Middle frontal gyrus (tissue), 1 donor: ENCODE measurements around the gene YWHAG.
"Not testable (repeated sequence)": the region's sequence is repeated elsewhere in the genome, so short reads cannot be mapped to it uniquely, and the experiment has no call there.

ENCODE experiments used
- DNase-seq: peaks from one replicate; pipeline ENCODE4 v3.0.0-alpha.2; 2015; ENCODE audit warnings: low spot score; ENCODE audit errors: extremely low spot score

Gene YWHAG

GRCh38 chr7:76358481-76359110, at the start of gene YWHAG:
Gene YWHAG (minus strand): TSS chr7:76358991. CDS start chr7:76358808, 183 bp downstream.
- DNase-seq, result peak; percentile 80

GRCh38 chr7:76408121-76408560, 49.4 kb upstream of the YWHAG start:
- no peak for DNase-seq

DNA sequence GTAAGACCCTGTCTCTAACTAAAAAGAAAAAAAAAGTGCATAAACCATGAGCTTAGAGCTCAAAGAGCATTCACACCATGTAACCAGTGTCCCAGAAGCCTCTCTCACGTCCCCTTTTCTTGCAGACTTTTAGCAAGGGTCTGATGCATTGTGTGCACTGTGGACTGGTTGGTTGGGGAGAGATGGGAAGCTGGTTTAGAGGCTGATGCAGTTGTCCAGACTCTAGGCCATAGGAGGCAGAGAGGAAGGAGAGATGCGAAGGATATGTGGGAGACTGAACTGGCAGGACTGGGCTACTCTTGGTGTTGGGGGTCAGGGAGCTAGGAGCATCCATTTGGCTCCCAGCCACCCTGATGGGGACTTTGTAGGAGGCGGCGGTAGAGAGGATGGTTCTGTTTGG, 48.9 kb upstream of the YWHAG start:
- no peak for DNase-seq

GRCh38 chr7:76405738-76406137, 46.9 kb upstream of the YWHAG start:
- no peak for DNase-seq

GRCh38 chr7:76403780-76404494, 45.1 kb upstream of the YWHAG start:
- DNase-seq, result no peak

- DNase-seq, result not testable (repeated sequence)
Observed at GRCh38 chr7:76403097-76403496, 44.3 kb upstream of the YWHAG start.

DNA sequence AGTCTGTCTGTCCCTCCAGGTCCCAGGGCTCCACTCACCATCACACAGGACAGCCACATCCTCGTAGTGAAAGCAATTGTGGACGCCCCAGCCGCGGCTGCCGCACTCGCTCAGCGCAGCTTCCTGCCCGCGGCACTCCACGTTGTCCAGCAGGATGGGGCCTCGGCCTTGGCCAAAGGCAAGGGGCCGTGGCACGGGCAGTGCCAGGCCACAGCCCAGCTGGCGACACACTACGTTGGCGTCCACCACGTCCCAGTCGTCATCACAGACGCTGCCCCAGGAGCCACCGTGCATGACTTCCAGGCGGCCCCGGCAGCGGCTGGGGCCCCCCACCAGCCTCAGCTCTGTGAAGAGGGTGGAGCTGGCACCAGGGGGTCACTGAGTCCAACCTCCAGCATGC, 41.5 kb upstream of the YWHAG start:
- DNase-seq, result no peak

GRCh38 chr7:76397409-76398183, 38.8 kb upstream of the YWHAG start:
- no peak for DNase-seq

DNA sequence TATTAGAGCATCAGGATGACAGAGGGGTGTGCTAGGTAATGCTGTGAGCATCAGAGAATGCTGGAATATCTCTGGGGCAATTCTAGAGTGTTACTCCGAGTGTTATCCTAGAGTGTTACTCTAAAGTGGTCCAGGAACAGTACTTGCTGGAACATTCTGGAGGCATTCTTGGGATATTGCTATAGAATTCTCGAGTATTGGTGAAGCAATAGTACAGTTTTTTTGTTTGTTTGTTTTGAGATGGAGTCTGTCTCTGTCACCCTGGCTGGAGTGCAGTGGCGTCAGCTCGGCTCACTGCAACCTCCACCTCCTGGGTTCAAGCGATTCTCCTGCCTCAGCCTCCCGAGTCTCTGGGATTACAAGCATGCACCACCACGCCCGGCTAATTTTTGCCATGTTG, 38.1 kb upstream of the YWHAG start:
- no peak for DNase-seq

DNA sequence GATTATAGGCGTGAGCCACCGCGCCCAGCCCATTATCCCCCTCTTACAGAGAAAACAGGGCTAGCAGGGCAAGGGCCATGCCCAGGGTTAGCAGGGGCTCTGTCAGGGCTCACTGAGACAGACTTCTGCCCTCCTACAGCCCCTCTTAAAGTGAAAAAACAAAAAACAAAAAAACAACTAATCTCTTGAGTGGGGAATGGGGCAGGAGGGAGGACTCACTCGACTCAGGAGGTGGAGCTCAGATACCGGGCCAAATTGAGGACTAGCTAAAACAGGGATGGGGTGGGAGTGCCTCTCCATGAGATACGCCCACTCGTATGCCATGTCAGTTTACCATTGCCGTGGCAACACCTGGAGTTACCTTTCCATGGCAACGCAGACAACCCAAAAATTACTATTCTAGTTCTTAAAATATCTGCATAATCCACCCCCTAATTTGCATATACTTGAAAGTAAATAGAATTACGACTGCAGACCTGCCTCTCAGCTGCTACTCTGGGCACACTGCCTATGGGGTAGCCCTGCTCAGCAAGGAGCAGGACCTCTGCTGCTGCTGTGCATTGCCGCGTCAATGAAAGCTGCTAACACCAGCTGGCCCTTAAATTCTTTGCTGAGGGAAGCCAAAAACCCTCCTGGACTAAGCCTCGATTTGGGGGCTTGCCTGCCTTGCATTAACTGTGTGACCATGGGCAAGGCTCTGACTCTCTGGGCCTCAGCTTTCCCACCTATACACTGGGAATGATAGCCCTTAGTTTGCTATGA, 37.4 kb upstream of the YWHAG start:
- no peak for DNase-seq

- DNase-seq, result not testable (repeated sequence)
Observed at GRCh38 chr7:76395605-76395964, 36.8 kb upstream of the YWHAG start.

DNA sequence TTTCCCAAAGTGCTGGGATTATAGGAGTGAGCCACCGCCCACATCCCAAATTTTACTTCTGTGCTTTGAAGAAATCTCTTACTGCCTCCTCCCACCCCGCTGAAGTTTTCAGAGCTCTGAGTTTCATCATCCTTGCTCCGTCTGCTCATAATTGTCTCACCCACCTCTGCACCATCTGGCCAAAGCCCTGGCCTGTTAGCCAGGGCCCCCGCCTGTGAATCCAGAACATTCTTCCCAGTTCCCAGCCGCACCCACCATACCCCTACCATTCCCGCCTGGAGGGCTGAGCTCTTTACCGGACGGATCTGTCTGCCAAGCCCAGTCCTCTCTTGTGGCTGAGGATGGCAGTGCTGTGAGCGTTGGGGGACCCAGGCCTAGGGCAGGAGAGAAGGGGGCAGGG, 36.2 kb upstream of the YWHAG start:
- DNase-seq, result no peak

DNA sequence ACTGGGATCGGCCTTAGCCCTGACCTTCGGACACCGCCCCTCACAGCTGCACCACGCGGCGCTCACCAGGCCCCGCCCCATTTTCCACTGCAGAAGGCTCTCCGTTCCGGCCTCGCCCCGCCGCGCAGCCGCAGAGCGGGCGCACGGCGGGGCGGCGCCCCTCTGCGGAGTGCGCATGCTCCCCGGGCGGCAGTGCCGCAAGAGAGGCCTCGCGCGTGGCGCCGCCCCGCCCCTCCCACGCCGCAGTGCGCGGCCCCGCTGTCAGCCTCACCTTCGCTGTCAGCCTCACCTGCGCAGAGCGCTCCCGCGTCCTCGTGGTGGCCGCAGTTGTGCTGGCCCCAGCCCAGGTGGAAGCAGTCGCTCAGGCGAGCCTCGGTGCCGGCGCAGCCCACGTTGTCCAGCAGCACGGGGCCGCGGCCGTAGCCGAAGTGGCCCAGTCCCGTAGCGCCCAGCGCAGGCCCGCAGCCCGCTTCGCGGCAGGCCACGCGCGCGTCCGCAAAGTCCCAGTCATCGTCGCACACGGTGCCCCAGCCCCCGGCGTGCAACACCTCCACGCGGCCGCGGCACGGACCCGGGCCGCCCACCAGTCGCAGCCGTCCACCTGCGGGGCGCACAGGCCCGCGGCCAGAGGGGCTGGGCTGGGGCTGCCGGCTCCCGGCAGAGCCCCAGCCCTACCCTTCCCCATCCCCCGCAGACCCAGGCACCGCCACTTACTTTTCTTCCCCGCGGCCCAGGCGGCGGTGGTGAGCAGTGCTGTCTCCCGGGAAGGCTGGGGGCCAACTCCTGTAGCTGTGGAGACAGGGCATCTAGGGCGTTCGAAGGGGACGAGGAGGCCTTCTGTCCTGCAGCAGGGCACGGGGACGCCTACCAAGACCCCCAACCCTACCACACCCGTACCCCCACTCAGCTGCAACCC, 34.6 kb upstream of the YWHAG start:
- peak; percentile 89 for DNase-seq

DNA sequence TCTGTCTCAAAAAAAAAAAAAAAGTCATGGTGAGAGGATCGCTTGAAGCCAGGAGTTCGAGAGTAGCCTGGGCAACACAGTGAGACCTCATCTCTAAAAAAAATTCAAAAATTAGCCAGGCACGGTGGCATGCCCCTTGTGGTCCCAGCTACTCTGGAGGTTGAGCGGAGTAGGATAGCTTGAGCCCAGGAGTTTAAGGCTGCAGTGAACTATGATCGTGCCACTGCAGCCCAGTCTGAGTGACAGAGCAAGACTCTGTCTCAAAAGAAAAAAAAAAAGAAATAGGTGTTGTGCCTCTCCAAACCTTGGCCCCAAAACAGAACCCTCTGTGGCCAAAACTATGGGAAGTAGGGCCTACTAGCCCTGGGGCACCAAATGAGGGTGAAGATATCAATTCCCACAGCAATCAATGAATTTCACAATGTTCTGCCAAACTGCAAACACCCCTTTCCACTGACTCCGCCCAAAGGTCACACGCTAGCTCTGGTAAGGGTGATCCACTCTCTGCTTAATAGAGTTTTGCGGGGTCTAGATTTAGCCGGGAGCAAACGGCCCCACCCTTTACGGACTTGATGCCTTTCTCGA, 33.8 kb upstream of the YWHAG start:
- DNase-seq, result no peak

GRCh38 chr7:76390092-76390491, 31.3 kb upstream of the YWHAG start:
- no peak for DNase-seq

DNA sequence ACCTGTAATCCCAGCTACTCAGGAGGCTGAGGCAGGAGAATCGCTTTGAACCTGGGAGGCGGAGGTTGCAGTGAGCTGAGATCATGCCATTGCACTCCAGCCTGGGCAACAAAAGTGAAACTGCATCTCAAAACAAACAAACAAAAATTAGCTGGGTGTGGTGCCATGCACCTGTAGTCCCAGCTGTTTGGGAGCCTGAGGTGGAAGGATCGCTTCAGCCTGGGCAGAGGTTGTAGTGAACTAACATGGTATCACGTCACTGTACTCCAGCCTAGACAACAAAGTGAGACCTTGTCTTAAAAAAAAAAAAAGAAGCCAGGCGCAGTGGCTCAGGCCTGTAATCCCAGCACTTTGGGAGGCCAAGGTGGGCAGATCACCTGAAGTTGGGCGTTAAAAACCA, 29.0 kb upstream of the YWHAG start:
- not testable (repeated sequence) for DNase-seq

- no peak for DNase-seq
Observed at GRCh38 chr7:76386691-76387260, 28.0 kb upstream of the YWHAG start.

- DNase-seq, result no peak
Observed at GRCh38 chr7:76383089-76383944, 24.5 kb upstream of the YWHAG start.

GRCh38 chr7:76381814-76382213, 23.0 kb upstream of the YWHAG start:
- no peak for DNase-seq
